ENCODE results near the gene IL11. TPM values are rescaled to one million over a fixed set of nuclear protein-coding genes. Genes with fewer than 3 reads are reported as not detected.

IL11 gene
- total and polyA plus RNA-seq, 2 of the 13 experiments (the other 11 are each of a cell fraction or from before 2014, with no cell fraction given) = 2.5 to 2.9 TPM

- H3K9me3 ChIP-seq (ENCODE audit: low read length) = no peaks in the 10 kb centered on the region
- no peak for ATAC-seq
- no peaks in the 10 kb centered on the region; a peak in 1 of 5 replicates for H3K27me3 ChIP-seq (ENCODE audit: control insufficient read depth in 1 of 2, insufficient read depth in 2 of 2, low read length in 2 of 2)
- DNase-seq (ENCODE audit: low spot score) = no peak
- no peak for FAIRE-seq
- TF ChIP-seq SOX5 (CRISPR knock-in tag; IDR thresholded peaks at IDR 0.05; ENCODE audit: borderline replicate concordance) = peak; percentile 54; the same call in 1 of the 2 replicates
- peak; percentile 61 for TF ChIP-seq BHLHE40 (IDR thresholded peaks at IDR 0.05; ENCODE audit: low read length)
- TF ChIP-seq GFI1 (CRISPR knock-in tag; IDR thresholded peaks at IDR 0.05; ENCODE audit: borderline replicate concordance) = no peak
- H2AFZ ChIP-seq (ENCODE audit: low read length) = no peak overlapping the region
- WGBS (ENCODE audit: low lambda C conversion rate) = 23% methylated on average over 7 of the region's 7 CpGs
- no TSS peak for BruUV-seq (replicated peaks)
- intact Hi-C loops (cut with micrococcal nuclease; ENCODE audit: unreplicated experiment) (loop anchor here (5.0 kb wide), 1 partner anchor 776 kb away; no protein-coding TSS in a partner anchor), in situ Hi-C loops (cut with HindIII; ENCODE audit: extremely low pct_ligation_motif_present, low pct_unique_long_range_greater_than_20kb) (no loop called here)
- no peaks in the 10 kb centered on the region for H4K20me1 ChIP-seq (ENCODE audit: insufficient read depth, low read length)
- H3K36me3 ChIP-seq (replicated peaks in 1 of 2; ENCODE audit: control insufficient read depth in 1 of 2, insufficient read depth in 2 of 2, low read length in 2 of 2) = no peaks in the 10 kb centered on the region
- no peak overlapping the region for H3K9ac ChIP-seq (ENCODE audit: insufficient read depth, low read depth, low read length)
- no peak overlapping the region for H3K4me3 ChIP-seq (replicated peaks in 1 of 3; ENCODE audit: insufficient read depth in 1 of 3, low read depth in 2 of 3, low read length in 3 of 3)
- CTCF ChIA-PET (ENCODE audit: low intra/inter-chr PET ratio, low total read pairs) = no interaction called here
- H3K4me2 ChIP-seq (ENCODE audit: low read depth, low read length) = no peak overlapping the region
- H3K27ac ChIP-seq (ENCODE audit: extremely low read length, insufficient read depth, low read length) = no peak overlapping the region
- peaks cover 5% of the 10 kb centered on the region for H3K79me2 ChIP-seq (ENCODE audit: insufficient read depth, low read length)
- H3K4me1 ChIP-seq (ENCODE audit: insufficient read depth, low read length) = peaks cover 47% of the 10 kb centered on the region
- POLR2A ChIA-PET = no interaction called here
Observed at GRCh38 chr19:55336101-55336500, 34.2 kb downstream of the IL11 start.

- BruUV-seq (replicated peaks) = no TSS peak
- under 1% methylated on average over 11 of the region's 11 CpGs for WGBS (ENCODE audit: low lambda C conversion rate)
- no peaks in the 10 kb centered on the region for H3K79me2 ChIP-seq (ENCODE audit: insufficient read depth, low read length)
- in situ Hi-C loops (cut with HindIII; ENCODE audit: extremely low pct_ligation_motif_present, low pct_unique_long_range_greater_than_20kb) = no loop called here
- H3K9me3 ChIP-seq (ENCODE audit: low read length) = no peaks in the 10 kb centered on the region
- H3K27ac ChIP-seq (ENCODE audit: extremely low read length, insufficient read depth, low read length) = peak overlapping the region; percentile 87
- peaks cover 41% of the 10 kb centered on the region for H3K4me1 ChIP-seq (ENCODE audit: insufficient read depth, low read length)
- ChIA-PET CTCF (ENCODE audit: low intra/inter-chr PET ratio, low total read pairs) (no interaction called here), POLR2A (interaction anchor here (0.6 to 2.5 kb wide), 10 partner anchors 12 to 127 kb away, joined by 3 to 10 read pairs (median 3); partner anchors contain the start of genes PPP6R1 and UBE2S)
- no peaks in the 10 kb centered on the region for H3K27me3 ChIP-seq (ENCODE audit: control insufficient read depth in 1 of 2, insufficient read depth in 2 of 2, low read length in 2 of 2)
- ATAC-seq (peak; percentile 73), DNase-seq (ENCODE audit: low spot score) (peak; percentile 91), FAIRE-seq (peak; percentile 92)
- H3K4me3 ChIP-seq (replicated peaks in 1 of 3; ENCODE audit: insufficient read depth in 1 of 3, low read depth in 2 of 3, low read length in 3 of 3) = peak overlapping the region; percentile 64 to 70 (median 66)
- no peaks in the 10 kb centered on the region for H3K36me3 ChIP-seq (replicated peaks in 1 of 2; ENCODE audit: control insufficient read depth in 1 of 2, insufficient read depth in 2 of 2, low read length in 2 of 2)
- H2AFZ ChIP-seq (ENCODE audit: low read length) = no peak overlapping the region
- peak overlapping the region; percentile 83 for H3K9ac ChIP-seq (ENCODE audit: insufficient read depth, low read depth, low read length)
- intact Hi-C loops (cut with micrococcal nuclease; ENCODE audit: unreplicated experiment) = loop anchor here (5.0 kb wide), 1 partner anchor 53 kb away; the partner anchor contains the start of gene RPL28
- H3K4me2 ChIP-seq (ENCODE audit: low read depth, low read length) = peak overlapping the region; percentile 91
- no peaks in the 10 kb centered on the region for H4K20me1 ChIP-seq (ENCODE audit: insufficient read depth, low read length)
- TF ChIP-seq ZBTB25 (CRISPR knock-in tag; IDR thresholded peaks at IDR 0.05) = peak; percentile 78; the same call in 1 of the 2 replicates
- 0 out of 2 replicates have a peak, but pooled peaks have one; percentile 61 for TF ChIP-seq KLF6 (CRISPR knock-in tag; IDR thresholded peaks at IDR 0.05)
- no peak for TF ChIP-seq PHF20 (CRISPR knock-in tag; IDR thresholded peaks at IDR 0.05)
- TF ChIP-seq SOX6 (IDR thresholded peaks at IDR 0.05) = no peak
- TF ChIP-seq SOX6 (CRISPR knock-in tag; IDR thresholded peaks at IDR 0.05) = peak; percentile 76
- TF ChIP-seq PHF5A (CRISPR knock-in tag; IDR thresholded peaks at IDR 0.05; ENCODE audit: low read depth, unreplicated experiment) = peak; percentile 26
- TF ChIP-seq CEBPG (CRISPR knock-in tag; IDR thresholded peaks at IDR 0.05) = peak; percentile 95
- TF ChIP-seq NR2F6 (IDR thresholded peaks at IDR 0.05) = no peak
- TF ChIP-seq NR2F6 (CRISPR knock-in tag; IDR thresholded peaks at IDR 0.05) = no peak; the same call in 1 of the 2 replicates
- TF ChIP-seq HMGXB4 (CRISPR knock-in tag; IDR thresholded peaks at IDR 0.05; ENCODE audit: borderline replicate concordance in 1 of 2, low read depth in 1 of 2) = no peak; a peak in 1 of 4 replicates
- TF ChIP-seq GPBP1L1 (CRISPR knock-in tag; IDR thresholded peaks at IDR 0.05) = no peak
- TF ChIP-seq ISX (CRISPR knock-in tag; conservative IDR thresholded peaks at IDR 0.05) = no peak
- TF ChIP-seq MAF1 (CRISPR knock-in tag; IDR thresholded peaks at IDR 0.05; ENCODE audit: borderline replicate concordance) = no peak
- no peak for TF ChIP-seq ZNF333 (CRISPR knock-in tag; IDR thresholded peaks at IDR 0.05; ENCODE audit: borderline replicate concordance)
Observed at GRCh38 chr19:55333870-55334269, 36.4 kb downstream of the IL11 start.
